Adrenal gland (tissue), 5 donors: ENCODE measurements around the gene USP2.

ENCODE experiments used
- CTCF ChIP-seq, 6 experiments: fragments of 450-650 bp in 4 of 6; fragments of 200-600 bp in 2 of 6; sonication (generic) in 1 of 6; IDR thresholded peaks; 1 replicate in 5 of 6; 2 replicates in 1 of 6; pipeline versions ENCODE4 v1.5.1 to v1.8.0; 2016 to 2021; ENCODE audit warnings: antibody characterized with exemption in 6 of 6, mild to moderate bottlenecking in 2 of 6, moderate library complexity in 1 of 6
- POLR2A ChIP-seq, 2 donors: fragments of 450-650 bp; IDR thresholded peaks; one replicate each; pipeline ENCODE4 v1.6.1; 2017; ENCODE audit warnings: antibody characterized with exemption in 2 of 2, mild to moderate bottlenecking in 2 of 2, moderate library complexity in 1 of 2
- donor health status: DM: no; HTN: no; CAD: no.

DNA sequence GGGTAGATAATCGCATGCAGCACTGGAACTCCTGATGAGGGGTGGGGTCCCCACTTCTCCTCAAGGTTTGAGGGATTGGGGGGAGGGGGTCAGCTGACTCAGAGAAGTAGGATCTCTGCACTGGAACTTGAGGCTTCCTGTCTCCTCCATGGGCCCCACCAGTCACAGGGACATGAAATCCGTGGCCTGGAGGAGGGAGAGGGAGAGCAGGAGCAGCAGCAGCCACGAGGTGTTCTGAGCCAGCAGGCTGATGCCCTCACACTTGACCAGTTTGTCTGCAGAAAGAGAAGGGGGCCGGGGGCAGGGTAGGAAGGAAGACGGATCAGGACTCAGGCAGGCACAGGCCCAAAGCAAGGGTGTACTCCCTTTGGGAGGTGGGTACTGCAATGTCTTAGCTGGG is 37.8 kb upstream of the USP2 start:
- no peak for TF ChIP-seq CTCF (IDR thresholded peaks at IDR 0.05)
- no peak for TF ChIP-seq POLR2A (IDR thresholded peaks at IDR 0.05)
